Measurements from ENCODE around the gene CA6.

CA6 gene

DNA sequence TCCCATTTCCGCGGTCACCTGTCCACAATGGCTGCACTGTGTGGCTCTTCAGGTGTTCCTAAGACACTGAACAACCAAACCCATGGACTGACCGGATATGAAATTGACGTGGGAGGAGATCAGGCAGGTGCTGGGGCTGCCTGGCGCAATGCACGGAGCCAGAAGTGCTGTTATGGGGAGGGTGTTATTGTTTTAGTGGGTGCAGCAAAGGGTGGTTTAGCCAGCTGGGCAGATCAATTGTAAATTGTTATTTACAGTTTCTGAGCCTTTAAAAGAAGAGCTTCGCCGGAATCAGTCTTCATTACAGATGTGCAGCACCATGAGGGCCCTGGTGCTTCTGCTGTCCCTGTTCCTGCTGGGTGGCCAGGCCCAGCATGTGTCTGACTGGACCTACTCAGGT is at the start of gene CA6:
TSS of gene CA6 (plus strand) at position 301 of the 400 bp plus-strand sequence. CDS start at position 320, 19 bp downstream.
- TF ChIP-seq GATA2 (IDR thresholded peaks at IDR 0.05; ENCODE audit: low read depth, low read length) (no peak), GATA3 (IDR thresholded peaks at IDR 0.05; ENCODE audit: low read depth, low read length) (no peak)

DNA sequence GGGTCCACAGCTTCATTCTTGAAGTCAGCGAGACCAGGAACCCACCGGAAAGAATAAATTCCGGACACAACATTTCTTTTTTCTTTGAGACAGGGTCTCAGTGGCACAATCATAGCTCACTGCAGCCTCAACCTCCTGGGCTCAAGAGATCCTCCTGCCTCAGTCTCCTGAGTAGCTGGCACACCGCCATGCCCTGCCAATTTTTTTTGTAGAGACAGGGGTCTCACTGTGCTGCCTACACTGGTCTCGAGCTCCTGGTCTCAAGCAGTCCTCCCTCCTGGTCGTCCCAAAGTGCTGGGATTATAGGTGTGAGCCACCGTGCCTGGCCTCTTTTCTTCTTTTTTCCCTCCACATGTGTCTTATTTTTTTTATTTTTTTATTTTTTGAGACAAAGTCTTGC is 46.6 kb upstream of the CA6 start:
- TF ChIP-seq GATA2 (IDR thresholded peaks at IDR 0.05; ENCODE audit: low read depth, low read length) (no peak), GATA3 (IDR thresholded peaks at IDR 0.05; ENCODE audit: low read depth, low read length) (no peak)

DNA sequence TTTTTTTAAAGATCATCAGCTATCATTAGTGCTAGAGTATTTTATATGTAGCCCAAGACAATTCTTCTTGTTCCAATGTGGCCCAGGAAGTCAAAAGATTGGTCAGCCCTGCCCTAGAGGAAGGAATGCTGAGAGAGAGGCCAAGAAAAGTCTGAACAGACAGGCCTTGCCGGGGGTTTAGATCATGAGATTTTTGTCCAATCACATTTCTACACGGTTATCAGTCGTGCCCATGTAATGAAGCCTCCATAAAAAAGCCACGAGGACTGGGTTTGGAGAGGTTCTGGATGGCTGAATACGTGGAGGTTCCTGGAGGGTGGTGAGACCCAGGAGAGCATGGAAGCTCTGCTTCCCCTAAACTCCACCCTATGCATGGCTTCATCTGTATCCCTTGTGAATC is 42.9 kb upstream of the CA6 start:
- TF ChIP-seq GATA3 (IDR thresholded peaks at IDR 0.05; ENCODE audit: low read depth, low read length), result no peak
- no peak for TF ChIP-seq GATA2 (IDR thresholded peaks at IDR 0.05; ENCODE audit: low read depth, low read length)

DNA sequence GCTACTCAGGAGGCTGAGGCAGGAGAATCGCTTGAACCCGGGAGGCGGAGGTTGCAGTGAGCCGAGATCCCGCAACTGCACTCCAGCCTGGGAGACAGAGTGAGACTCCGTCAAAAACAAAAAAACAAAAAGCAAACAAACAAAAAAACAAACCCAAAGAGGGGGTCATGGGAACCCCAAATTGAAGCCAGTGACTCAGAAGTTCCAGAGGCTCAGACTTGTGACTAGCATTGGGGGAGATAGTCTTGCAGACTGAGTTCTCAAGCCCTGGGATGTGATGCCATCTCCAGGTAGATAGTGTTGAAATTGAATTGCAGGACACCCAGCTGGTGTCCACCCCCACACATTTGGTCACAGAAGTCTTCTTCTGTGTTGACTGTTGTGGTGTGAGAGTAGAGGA is 42.3 kb upstream of the CA6 start:
- TF ChIP-seq GATA3 (IDR thresholded peaks at IDR 0.05; ENCODE audit: low read depth, low read length) (no peak), GATA2 (IDR thresholded peaks at IDR 0.05; ENCODE audit: low read depth, low read length) (no peak)

DNA sequence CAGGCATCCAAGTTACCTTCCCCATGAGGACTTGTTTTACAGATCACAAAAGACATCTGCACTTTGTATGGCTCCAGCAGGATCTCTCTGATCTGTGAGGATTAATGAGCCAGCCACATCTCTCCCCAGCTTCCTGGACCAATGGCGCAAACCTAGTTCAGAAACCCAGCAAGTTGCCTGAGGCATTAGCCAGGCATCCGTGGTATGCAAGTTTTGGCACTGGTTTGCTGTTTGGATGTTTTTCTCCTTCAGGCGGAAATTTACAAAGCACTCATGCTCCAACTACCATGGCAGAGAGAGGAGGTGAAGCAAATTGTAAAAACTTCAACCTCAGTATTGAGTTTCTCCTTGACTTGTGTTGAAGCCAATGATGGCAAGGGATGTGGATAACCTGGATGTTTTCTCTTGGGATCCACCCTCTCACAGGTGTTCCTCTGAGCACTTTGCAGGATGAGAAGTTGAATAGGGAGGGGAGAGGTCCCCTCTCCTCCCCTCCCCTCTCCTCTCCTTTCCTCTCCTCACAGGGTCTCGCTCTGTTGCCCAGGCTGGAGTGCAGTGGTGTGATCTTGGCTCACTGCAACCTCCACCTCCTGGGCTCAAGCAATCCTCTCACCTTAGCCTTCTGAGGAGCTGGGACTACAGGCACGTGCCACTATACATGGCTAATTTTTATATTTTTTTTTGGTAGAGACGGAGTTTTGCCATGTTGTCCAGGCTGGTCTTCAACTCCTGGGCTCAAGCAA is 41.6 kb upstream of the CA6 start:
- TF ChIP-seq GATA3 (IDR thresholded peaks at IDR 0.05; ENCODE audit: low read depth, low read length) (no peak), GATA2 (IDR thresholded peaks at IDR 0.05; ENCODE audit: low read depth, low read length) (no peak)

DNA sequence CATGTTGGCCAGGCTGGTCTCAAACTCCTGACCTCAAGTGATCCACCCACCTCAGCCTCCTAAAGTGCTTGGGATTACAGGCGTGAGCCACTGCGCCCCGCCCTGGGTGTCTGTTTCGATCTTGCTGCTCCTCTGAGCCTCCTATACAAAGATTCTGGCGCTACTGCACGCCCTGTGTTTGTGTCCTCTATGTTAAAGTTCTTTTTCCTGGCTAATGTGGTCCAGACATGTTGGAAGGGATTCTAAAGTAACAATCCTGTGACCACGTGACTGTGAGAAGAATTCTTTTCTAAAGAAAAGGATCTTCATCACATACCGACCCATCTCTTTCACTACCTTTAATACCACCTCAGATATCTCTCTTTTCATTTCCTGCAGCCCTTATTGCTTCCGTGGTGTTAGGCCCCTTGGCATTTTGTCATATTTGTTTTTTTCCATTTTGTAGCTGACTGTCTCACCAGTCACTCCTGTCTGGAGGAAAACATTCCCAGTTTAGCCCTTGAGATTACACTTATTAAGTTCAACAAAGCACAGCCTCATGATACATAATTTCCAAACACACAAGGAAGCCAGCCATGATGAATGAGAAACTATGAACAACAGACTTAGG is 40.0 kb upstream of the CA6 start:
- TF ChIP-seq GATA2 (IDR thresholded peaks at IDR 0.05; ENCODE audit: low read depth, low read length) (no peak), GATA3 (IDR thresholded peaks at IDR 0.05; ENCODE audit: low read depth, low read length) (no peak)

DNA sequence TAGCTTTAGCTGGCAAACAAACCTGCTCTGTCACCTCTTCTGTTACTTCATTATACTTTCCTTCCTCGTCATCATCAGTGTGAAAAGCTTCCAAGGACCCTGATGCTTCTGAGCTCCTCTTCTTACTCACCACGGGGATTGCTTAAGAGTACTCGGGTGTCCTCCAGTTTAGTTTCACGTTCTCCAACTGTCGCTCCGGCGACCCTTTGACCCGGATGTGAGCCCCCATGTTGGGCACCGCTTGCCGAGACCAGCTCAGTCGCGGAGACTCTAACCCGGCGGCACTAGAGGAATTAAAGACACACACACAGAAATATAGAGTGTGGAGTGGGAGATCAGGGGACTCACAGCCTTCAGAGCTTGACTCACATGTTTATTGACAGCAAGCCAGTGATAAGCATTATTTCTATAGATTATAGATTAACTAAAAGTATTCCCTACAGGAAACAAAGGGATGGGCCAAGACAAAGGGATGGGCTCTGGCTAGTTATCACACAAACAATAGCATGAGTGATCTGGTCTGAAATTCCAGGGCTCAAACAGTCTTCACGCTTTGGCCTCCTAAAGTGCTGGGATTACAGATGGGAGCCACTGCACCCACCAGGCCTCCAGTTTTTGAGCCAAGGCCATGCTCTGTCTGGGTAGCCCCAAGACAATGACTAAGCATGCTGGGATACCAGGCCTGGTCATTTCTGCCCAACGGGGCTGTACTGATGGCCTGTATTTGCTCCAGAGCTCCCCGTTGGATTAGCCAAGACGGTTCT is 37.1 kb upstream of the CA6 start:
- TF ChIP-seq GATA3 (IDR thresholded peaks at IDR 0.05; ENCODE audit: low read depth, low read length), result no peak
- TF ChIP-seq GATA2 (IDR thresholded peaks at IDR 0.05; ENCODE audit: low read depth, low read length), result no peak

DNA sequence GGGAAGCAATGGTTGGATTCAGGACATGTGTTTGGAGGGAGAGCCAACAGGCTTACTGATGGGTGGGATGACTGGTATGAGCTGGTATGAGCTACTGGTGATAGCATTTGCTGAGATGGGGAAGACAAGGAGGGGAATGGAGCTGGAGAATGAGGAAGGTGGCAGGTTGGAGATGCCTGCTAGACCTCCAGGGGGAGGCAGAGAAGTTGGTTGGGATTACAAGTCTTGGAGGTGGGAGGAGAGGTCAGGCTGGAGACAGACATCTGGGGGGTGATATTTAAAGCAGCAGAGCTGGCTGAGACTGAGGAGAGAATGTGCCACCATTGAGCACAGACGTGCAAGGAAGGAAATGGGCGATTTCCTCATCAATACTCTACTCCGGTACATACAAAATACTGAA is 35.3 kb upstream of the CA6 start:
- TF ChIP-seq GATA2 (IDR thresholded peaks at IDR 0.05; ENCODE audit: low read depth, low read length) (no peak), GATA3 (IDR thresholded peaks at IDR 0.05; ENCODE audit: low read depth, low read length) (no peak)

DNA sequence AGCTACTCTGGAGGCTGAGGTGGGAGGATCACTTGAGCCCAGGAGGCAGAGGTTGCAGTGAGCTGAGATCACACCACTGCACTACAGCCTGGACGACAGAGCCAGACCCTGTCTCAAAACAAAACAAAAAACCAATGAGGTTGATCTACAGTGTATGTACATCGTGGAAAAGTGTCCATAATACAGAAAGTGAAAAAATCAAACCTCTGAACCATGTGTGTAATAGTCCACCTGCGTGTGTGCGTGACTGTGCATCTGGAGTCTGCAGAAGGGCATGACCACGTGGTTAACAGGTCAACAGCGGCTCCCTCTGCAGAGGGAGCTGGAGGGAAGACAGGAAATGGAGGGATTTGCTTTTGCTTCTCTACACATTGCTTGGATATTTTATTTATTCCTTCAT is 34.8 kb upstream of the CA6 start:
- TF ChIP-seq GATA3 (IDR thresholded peaks at IDR 0.05; ENCODE audit: low read depth, low read length) (no peak), GATA2 (IDR thresholded peaks at IDR 0.05; ENCODE audit: low read depth, low read length) (no peak)

DNA sequence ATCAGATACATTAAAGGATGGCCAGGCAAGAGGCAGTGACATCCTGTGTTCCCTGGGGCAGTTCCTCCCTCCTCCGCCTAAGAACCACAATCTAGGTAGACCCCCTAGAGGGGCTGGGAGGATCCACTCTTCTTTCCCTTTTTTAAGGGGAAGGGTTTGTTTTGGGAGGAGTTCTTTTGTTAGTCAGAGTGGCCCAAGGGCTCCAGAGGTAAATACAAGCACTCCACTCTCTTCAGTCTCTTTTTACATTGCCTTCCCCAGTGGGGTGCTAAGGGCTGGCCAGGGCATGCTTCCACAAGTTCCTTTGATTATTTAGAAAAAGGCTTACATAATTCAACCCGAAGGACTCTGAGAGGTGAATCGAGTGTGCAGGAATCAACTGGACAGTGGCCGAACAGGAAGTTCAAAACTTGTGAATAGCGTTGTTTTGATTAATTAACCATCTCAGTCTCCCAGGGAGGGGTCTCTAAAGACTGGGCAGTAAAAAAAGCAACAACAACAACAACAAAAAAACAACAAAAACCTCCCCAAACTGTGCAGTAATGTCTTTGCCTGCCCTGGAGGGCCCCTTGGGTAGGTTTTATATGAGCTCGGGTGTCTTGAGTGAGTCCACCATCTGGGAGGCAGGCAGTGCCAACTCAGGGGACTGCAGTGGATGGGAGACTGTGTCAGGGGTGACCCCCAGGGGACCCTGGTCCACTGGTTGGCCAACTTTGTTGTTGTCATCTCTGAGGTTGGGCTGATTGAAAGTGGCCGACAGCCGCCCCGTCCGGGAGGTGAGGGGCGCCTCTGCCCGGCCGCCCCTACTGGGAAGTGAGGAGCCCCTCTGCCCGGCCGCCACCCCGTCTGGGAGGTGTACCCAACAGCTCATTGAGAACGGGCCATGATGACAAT is 34.0 kb upstream of the CA6 start:
- TF ChIP-seq GATA3 (IDR thresholded peaks at IDR 0.05; ENCODE audit: low read depth, low read length), result no peak

DNA sequence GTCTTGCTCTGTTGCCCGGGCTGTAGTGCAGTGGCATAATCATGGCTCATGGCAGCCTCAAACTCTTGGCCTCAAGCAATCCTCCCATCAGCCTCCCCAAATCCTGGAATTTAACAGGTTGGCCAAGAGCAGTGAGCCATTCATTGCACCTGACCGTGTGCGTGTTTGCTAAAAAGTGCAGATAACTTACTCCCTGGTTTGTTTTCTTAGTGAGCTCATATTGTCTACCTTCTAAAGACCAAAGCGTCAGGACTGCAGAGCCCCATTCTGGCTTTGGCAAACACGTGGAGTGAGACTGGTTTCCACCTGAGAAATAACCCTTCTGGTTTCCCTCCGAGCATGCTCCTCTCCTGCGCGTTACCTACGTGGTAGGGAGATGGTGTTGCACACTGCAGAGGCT is 32.2 kb upstream of the CA6 start:
- TF ChIP-seq GATA2 (IDR thresholded peaks at IDR 0.05; ENCODE audit: low read depth, low read length), result no peak
- TF ChIP-seq GATA3 (IDR thresholded peaks at IDR 0.05; ENCODE audit: low read depth, low read length), result no peak

DNA sequence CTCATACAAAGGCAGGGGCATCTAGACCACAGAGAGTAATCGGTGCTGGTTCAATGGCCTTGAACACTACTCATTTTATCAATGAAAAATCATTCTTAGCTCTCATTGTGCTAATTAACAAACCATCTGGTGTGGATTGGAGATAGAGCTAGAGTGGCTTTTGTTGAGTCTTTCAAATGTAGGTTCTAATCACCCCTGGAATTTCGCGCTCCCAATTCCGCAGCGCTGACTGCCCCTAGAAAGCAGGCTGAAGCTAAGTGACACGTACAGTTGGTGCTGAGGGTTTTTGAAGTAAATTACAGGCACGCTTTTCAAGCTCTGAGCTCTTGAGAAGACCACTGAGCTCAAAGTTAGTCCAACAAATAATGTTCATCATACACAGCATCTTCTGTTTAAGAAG is 31.2 kb upstream of the CA6 start:
- TF ChIP-seq GATA3 (IDR thresholded peaks at IDR 0.05; ENCODE audit: low read depth, low read length) (no peak), GATA2 (IDR thresholded peaks at IDR 0.05; ENCODE audit: low read depth, low read length) (no peak)

DNA sequence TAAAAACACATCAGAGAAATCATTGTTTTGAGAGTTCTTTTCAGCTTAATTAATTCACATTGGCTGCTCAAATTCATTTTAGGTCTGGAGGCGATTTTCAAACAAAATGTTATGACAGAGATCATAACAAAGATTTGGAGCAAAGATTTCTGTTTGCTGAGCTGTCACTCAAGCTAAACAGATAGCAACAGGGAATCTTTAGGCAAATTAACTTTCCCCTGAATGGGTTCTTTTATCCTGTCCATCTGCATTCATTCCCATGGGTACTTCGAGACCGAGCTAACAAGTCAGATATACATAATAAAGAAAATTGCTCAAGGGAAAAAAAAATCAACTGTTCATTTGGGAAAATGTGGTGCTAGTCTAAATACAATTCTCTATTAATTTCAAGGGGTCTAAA is 30.2 kb upstream of the CA6 start:
- TF ChIP-seq GATA2 (IDR thresholded peaks at IDR 0.05; ENCODE audit: low read depth, low read length) (peak; percentile 40; the same call in 1 of the 2 replicates), GATA3 (IDR thresholded peaks at IDR 0.05; ENCODE audit: low read depth, low read length) (no peak)

DNA sequence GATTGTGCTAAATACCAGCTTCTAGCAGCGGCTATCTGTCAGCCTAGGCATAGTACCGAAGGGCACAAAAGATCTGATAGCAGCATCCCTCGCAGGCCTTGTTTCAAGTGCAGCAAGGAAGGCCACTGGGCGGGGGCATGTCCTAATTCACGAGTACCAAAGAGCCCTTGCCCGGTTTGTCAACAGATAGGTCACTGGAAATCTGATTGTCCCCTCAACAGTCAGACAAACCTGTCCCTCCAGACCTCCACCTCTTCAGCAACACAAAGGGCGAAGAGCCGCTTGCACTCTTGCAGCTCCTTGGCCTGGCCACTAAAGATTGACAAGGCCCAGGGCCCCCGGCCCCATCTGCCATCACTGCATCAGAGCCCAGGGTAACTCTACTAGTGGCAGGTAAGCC is 22.7 kb upstream of the CA6 start:
- TF ChIP-seq GATA3 (IDR thresholded peaks at IDR 0.05; ENCODE audit: low read depth, low read length) (no peak), GATA2 (IDR thresholded peaks at IDR 0.05; ENCODE audit: low read depth, low read length) (no peak)

Data from SH-SY5Y (cell line).